GM21528 (cell line): ENCODE data around the gene UXT.

Experiments
- ATAC-seq: cut with Tn5 transposase; IDR thresholded peaks from one replicate; pipeline ENCODE4 v1.9.1; 2021; ENCODE audit warnings: mild to moderate bottlenecking, moderate library complexity; ENCODE audit not compliant: unreplicated experiment, low FRiP score

UXT gene

DNA sequence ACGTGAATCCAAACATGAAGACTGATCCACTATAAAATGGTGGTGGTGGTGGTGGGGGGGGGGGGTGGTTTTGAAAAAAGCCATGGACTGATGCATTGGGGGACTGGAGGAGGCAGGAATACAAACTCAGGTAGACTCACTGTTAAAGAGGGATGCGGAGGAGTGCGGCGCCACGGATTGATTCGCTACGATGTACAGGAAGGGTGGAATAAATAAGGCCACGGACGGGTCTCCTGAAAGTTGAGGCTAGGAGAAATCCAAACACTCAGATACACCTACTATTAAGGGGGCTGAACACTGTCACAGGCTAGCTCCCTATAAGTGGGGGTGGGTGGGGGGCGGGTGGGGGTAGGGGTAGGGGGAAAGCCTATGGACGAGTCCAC lies 9.2 kb downstream of the UXT start:
- ATAC-seq, result no peak

DNA sequence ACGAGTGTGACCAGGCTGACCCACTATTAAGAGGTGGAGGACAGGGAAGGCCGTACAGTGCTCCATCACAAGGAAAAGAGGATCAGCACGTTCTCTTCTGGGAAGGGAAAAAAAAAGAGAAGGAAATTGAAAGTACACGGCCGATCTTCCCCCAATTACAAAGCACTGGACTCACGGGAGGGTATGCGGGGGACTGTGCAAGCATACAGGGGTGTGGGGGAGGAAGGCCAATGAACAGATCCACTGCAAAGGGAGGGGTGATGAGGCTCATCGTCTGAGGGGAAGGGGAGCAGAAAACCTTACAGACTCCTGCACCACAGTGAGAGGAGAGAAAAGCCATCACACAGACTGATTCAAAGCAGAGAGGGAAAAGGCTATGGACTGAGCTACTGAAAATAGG lies 9.7 kb downstream of the UXT start:
- no peak for ATAC-seq

DNA sequence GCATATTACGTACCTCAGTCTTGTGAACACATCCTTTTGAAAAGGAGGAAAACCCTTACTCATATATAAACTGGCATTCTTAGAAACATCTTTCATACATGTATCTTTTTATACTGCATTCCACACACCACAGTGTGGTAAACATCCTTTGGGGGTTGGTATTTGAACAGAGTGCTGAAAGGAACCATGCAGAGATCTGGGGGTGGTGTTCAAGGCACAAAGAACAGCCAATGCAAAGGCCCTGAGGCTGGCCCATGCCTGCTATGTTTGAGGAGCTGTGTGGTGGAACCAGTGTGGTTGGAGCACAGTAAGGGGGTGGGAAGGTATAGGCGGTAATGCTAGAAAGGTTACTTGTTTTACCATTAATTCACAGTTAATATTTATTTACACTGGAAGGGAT lies 10.6 kb downstream of the UXT start:
- no peak for ATAC-seq

DNA sequence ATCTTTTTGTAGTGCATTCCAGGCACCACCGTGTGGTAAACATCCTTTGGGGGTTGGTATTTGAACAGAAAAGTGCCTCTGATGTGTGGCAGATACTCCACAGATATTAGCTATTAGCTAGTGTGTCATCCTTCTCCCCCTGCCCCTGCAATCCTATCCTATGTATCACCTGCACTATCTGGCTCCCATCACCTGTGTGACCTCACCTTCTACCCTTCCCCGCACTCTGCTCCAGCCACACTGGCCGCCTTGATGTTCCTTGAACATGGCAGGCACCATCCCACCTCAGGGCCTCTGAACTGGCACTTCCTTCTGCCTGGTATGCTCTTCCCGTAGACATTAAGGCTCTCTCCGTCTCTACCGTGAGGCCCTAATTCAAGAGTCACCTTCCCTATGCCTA lies 12.3 kb downstream of the UXT start:
- ATAC-seq, result no peak

DNA sequence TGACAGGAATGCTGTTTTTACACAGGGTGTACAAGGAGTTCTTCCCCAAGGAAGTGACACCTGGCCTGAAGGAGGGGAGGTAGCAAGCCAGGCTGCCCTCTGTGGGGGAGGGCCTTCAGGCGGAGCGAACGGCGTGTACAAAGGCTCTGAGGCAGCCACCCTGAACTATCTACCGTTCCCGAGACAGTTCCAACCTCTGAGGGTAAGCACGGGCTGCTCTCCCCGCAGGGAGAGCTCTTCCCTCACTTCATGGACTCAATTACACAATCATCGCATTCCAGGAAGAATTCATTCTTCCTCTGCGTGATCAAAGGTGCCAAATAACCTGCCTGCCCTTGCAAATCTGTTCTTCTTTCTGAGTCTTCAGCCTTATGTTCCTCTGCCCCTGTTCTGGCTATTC lies 13.4 kb downstream of the UXT start:
- ATAC-seq, result no peak

DNA sequence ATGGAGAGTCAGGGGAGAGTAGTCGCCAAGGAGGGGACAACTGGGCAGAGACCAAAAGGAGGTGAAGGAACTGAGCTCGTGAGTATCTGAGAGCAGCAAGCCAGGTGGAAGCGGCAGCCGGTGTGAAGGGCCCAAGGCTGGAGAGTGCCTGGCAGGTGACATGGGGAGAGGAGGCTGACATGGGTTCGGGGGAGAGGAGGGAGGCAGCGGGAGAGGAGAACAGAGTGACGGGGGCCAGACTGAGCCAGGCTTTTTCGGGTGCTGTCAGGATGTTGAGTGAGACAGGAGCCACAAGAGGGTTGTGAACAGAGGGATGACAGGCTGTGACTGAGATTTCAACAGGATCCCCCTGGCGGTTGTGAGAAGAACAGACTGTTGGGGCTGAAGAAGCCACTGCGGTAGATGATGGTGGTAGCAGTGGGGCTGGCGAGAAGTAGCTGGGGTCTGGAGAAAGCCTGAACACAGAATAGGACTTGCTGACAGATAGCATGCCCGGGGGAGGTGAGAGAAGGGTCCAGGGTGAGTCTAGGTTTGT lies 14.4 kb downstream of the UXT start:
- ATAC-seq, result no peak

DNA sequence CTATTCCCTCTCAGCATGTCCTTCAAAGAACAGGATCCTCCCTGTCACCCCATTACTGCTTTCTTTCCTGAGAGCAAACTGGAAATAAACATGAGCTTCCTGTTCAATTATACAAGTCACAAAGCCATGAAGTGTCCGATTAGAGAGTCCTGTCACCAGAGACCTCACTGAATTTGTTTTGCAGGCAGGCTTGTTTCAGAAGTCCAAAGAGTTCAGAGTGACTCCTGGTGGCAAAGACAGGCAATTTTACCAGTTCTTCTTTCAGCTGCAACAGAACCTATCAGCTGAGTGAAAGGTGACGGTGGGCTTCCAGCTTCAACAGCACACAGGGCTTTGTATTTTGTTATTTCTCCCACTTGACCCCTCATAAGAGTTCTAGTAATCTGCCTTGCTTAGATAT lies 15.1 kb downstream of the UXT start:
- ATAC-seq, result no peak

DNA sequence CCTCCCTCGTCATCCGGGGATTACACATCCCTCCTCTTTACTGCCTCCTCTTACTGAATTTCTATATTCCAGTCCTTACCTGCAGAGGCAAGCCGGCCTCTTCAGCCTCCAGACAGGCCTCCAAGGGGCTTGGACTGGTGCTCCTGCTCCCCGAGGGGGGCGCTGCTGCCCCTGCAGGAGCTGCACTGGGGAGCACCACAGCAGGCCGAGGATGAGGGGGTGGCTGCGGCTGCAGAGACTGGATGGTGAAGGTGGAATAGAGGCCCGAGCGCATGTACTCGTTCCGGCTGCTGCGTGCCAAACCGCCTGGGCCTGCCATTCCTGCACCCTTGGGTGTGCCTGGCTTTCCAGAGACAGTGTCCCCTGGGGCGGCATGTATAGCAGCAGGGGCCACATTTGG lies 20.2 kb downstream of the UXT start:
- no peak for ATAC-seq

DNA sequence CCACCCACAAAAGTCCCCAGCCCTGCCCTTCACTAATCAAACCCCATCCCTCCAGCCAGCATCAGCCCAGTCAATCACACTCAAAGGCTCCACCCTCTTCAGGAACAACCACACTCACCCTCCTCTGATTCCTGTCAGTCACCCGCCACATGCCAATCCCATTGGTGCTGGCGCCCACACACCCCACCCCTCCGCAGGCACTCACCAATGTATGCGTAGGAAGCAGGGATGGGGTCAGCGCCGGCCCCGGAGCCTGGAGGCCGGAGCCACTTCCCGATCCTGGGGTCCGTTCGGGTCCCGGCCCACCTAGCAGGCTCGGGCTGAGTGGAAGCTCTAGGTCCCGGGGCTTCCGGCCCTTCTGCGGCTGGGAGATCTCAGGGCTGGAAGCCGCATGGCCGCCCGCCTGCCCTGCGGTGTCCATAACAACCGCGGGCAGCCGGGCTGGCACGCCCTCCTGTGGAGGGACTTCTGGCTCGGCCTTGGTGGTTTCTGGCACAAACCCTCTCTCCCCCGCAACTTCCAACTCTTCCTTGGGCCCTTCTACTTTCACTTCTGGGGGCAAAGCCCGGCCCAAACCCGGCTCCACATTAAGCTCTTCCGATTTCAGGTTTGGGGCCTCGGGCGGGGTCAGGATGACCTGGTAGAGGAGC lies 21.3 kb downstream of the UXT start:
- no peak for ATAC-seq

DNA sequence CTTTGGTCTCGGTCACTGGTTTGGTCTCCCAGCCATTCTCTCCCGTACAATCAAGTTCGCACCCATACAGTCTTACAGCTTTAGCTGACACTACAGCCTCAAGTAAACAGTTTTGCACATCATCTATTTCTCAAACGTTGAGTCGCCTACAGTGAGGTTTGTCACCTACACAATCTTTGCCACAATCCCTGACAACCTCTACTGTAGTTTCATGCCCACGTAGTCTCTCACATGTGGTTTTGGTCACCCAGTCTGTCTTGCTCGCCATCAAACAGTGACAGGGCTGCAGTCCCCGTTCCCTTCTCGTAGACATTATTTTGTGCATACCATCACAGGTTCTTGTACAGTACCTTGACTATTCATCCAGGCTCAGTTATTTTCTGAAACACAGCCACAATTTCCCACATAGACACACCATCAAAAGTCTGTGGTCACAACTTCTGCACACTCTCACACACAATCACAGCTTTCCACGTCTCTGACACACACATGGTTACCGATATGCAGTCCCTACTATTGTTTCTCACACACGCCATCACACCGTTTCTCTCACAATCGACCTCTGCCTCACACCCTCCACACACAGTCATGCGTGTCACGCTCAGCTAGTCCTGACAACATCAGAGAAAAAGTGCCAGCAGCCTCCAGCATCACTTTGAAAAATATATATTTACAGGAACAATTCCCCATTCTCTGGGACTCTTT lies 24.0 kb downstream of the UXT start:
- no peak for ATAC-seq

DNA sequence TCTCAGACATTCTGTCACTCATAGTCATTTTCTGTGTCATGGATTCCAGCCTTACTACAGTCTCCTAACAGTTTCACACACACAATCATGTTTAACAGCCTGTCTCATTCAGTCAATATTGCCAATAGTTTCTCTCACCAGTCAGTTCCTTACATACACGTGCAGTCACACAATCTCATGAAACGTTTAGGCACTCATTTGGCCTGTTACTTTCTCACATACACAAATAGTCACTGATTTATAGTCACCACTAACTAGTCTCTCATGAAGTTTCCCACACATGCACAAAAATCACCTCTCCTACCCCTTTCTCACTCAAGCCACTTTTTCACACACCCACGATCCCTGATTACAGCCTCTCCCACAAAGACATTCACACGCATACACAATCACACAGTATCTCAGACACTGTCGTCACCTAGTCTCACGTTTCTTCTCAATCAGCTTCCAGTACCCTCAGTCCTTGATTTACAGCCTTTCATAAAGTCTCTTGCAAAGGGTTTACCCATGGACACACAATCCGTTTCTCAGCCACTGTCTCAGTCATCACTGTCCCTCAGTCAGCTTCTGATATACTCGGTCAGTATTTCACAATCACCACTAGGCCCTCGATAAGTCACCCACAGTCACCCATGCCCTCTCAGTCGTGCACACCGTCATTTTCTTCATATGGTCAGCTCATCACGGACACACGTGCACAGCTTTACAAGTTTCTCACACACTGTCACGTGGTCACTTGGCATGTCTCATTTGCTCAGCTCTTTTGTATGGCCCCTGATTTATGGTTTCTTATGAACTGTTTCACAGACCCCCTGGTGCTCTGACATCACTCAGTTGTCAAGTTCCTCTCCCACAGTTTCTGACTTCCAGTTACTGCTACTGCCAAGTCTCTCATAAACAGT lies 25.0 kb downstream of the UXT start:
- no peak for ATAC-seq

DNA sequence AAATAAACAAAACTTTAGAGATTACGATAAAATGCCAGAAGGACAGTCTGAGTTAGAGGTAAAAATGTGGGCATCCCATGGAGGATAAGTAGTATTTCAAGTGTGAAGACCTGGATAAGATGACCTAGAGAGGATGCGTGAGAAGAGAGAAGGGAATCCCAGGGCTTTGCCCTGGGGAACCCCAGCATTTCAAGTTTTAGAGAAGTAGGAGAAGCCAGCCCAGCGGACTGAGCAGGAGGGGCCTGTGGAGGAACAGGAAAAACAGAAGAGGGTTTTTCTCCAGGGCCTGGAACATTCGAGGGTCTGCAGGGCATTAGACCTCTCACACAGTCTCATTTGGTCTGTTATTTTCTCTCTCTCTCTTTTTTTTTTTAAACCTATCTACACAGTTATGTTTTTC lies 26.3 kb downstream of the UXT start:
- no peak for ATAC-seq

DNA sequence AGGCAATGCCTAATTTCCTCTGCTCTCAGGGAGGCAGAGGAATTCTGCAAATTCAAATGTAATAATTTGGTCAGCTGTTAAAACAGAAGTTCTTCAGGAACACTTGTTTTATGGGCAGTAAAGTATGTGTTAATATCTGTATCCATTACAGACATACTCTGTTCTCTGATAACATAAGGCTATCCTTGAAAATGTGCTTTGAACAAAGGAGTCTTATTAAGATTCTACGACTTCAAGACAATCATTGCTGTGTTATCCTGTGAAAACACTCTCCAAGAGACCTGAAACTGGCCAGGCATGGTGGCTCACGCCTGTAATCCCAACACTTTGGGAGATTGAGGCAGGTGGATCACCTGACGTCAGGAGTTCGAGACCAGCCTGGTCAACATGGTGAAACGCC lies 27.3 kb downstream of the UXT start:
- ATAC-seq, result no peak

DNA sequence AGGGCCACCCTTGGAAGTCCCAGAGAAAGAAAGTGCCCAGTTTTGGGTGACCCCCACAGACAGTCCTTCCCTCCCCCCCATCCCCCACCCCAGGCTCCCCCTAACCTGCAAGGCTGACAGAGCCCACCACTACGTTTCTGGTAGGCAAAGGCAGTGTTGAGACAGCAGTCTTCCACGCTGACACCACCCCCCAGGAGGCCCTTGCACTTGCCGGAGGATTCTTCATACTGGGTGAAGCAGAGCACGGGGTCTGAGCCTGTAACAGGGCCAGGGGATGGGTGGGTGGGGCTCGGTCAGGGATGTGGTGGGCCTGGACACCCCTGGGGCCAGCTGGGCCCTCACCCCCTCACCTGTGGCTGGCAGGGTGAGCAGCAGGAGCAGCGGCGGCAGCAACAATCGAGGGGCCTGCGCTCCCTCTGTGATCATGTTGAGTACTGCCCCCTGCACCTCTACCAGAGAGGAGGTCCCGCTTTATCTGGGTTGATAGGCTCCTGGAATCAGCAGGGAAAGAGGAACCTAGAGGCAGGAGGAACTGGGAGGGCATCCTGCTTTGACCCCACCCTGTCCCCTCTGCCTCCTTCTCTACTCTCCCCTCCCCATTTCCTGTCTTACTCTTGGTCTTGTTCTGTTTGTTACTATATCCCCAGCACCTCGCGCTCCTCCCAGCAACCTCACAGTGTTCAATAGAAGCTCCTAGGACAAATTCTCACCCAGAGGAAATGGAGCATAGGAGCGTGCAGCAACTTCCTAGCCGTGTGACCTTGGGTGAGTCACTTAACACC lies 29.4 kb downstream of the UXT start, which contains the start of gene CFP:
CFP (minus strand) TSS at position 512 of the 782 bp plus-strand sequence; CDS start at position 426, 86 bp downstream.
- no peak for ATAC-seq

DNA sequence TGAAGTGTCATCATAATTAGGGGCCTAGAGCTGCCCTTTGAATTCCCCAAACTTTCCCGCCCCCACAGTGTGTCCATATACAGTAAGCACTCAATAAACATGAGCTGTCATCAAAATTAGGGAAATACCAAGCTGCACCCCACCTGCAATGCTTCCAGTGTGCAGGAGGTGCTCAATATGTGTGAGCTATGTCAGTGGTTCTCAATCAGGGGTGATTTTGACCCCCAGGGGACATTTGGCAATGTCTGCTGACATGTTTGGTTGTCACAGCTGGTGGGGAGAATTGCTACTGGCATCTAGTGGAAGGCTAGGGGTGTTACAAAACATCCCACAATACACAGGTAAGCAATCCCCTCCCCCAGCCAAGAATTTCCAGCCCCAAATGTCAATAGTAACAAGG lies 30.0 kb downstream of the UXT start:
- no peak for ATAC-seq

DNA sequence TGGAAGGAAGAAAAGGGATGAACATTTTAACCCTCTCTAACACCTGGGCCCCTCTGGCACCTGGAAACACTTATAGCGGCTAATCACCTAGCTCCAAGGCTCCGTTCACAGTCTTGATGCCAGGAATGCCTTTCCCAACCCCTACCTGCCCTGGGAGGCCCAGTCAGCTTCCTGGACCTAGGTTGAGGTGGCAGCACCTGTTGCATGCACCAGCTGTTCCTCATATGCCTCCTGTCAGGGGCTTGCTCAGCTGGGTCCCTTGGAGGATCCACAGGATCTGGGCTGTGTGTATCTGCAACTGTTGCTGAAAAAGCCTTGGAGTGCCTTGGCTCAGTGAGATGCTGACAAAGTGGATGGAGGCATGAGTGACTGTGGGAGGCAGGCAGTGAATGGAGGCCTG lies 33.6 kb downstream of the UXT start:
- ATAC-seq, result no peak

DNA sequence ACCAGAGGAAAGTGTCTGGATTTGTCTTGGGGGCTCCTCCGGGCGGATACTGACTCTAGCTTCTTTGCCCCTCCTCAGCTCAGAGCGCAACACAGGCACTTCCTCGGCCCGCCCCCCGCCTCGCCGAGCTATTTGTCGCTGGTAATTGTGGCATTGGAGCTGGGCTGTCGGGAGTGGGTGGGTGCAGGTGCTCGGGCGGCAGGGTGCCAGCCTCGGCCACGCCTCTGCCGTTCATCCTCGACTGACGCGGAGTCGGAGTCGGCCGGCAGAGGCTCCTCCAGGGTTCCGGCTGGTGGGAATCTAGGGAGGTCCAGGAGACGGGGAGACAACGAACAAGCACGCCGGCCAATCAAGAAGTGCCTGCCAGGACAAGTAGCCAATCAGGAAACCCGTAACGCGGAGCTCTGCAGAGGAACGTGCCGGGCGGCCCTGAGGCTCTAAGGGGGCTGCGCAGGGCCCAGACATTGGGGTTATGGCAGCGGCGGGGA lies 35.4 kb downstream of the UXT start:
- no peak for ATAC-seq

DNA sequence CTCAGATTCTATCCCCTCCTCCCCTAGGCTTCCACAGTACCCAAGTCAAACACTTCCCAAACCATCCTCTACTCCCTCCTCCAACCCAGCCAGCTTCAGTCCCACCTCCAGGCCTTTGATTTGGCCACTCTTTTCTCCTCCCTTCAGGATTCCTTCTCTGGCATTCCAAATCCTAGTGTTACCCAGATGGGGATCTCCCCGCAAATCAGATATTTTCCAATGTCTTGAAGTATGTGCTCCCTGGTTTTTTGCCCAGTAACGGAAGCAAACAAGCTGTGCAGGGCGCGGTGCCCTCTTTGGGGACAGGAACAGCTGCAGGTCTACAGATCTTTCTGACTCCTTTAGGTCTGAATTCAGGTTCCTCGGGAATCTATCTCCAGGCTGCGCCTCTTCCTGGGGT lies 37.1 kb downstream of the UXT start:
- ATAC-seq, result no peak

DNA sequence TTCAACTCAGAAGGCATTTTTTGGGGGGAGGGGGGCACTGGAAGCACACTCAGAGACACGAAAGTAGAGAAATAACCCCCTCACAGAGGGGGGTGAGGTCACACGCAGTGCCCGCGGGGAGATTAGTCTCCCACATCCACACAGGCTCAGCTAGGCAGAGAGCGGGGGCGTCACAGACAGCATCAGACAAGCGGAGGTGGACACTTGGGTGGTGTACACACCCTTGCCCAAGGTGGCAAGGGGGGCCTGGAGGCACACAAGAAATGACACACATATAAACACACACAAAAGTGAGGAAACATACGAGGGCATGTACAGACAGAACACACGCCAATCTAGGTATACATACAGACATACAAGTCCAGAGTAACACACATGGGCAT lies 38.7 kb downstream of the UXT start:
- ATAC-seq, result no peak
